GM23338 (cell line): ENCODE data around the gene USP5. TPM values are rescaled to one million over a fixed set of nuclear protein-coding genes. Genes with fewer than 3 reads are reported as not detected.

ENCODE experiments used
- ATAC-seq: fragments of 200-7000 bp; cut with Tn5 transposase; 3 replicates; pipeline ENCODE4 v1.9.1; 2020
- DNase-seq: peaks from one replicate; pipeline ENCODE4 v3.0.0-alpha.2; 2015; ENCODE audit warnings: low spot score
- H2AFZ ChIP-seq: fragments of 200-600 bp; sonication (generic); 2 replicates; pipeline ENCODE4 v1.8.0; 2016; ENCODE audit warnings: antibody characterized with exemption, mild to moderate bottlenecking, moderate library complexity
- H3F3A ChIP-seq: fragments of 200-600 bp; sonication (generic); replicated peaks from 2 replicates; pipeline ENCODE4 v1.8.0; 2017; ENCODE audit warnings: antibody characterized with exemption, mixed run types, low read depth
- H3K27ac ChIP-seq: fragments of 200-600 bp; sonication (generic); 2 replicates; pipeline ENCODE4 v1.6.1; 2016; ENCODE audit warnings: low read depth
- H3K27me3 ChIP-seq: fragments of 200-600 bp; sonication (generic); 2 replicates; pipeline ENCODE4 v1.8.0; 2016; ENCODE audit warnings: mild to moderate bottlenecking, mixed run types, moderate library complexity; ENCODE audit not compliant: insufficient read depth
- H3K36me3 ChIP-seq: fragments of 200-600 bp; sonication (generic); 2 replicates; pipeline ENCODE4 v1.8.0; 2016; ENCODE audit warnings: mild to moderate bottlenecking; ENCODE audit not compliant: insufficient read depth
- H3K4me1 ChIP-seq: fragments of 200-600 bp; sonication (generic); 2 replicates; pipeline ENCODE4 v1.8.0; 2016; ENCODE audit warnings: mild to moderate bottlenecking, moderate library complexity; ENCODE audit not compliant: insufficient read depth
- H3K4me2 ChIP-seq: fragments of 200-600 bp; sonication (generic); 2 replicates; pipeline ENCODE4 v1.7.1; 2017; ENCODE audit warnings: mixed run types
- H3K4me3 ChIP-seq: fragments of 200-600 bp; sonication (generic); 2 replicates; pipeline ENCODE4 v1.6.1; 2016; ENCODE audit warnings: mixed run types
- H3K79me2 ChIP-seq: fragments of 200-600 bp; sonication (generic); replicated peaks from 2 replicates; pipeline ENCODE4 v1.8.0; 2017; ENCODE audit warnings: mild to moderate bottlenecking; ENCODE audit not compliant: insufficient read depth
- H3K9me2 ChIP-seq: fragments of 200-600 bp; sonication (generic); 2 replicates; pipeline ENCODE4 v1.8.0; 2017; ENCODE audit not compliant: insufficient read depth
- H4K20me1 ChIP-seq: fragments of 200-600 bp; sonication (generic); replicated peaks from 2 replicates; pipeline ENCODE4 v1.8.0; 2017; ENCODE audit warnings: mild to moderate bottlenecking; ENCODE audit not compliant: insufficient read depth
- H3K27ac Mint-ChIP-seq: 2 replicates; pipeline ENCODE4 v1.8.0; 2020; ENCODE audit warnings: inconsistent platforms, mild to moderate bottlenecking, moderate library complexity, mixed read lengths
- H3K27me3 Mint-ChIP-seq: 3 replicates; pipeline ENCODE4 v1.8.0; 2022; ENCODE audit warnings: low read depth, mild to moderate bottlenecking, moderate library complexity, mixed read lengths, inconsistent platforms; ENCODE audit not compliant: insufficient read depth, poor library complexity
- H3K36me3 Mint-ChIP-seq: 3 replicates; pipeline ENCODE4 v1.8.0; 2021; ENCODE audit warnings: low read depth, mild to moderate bottlenecking, inconsistent platforms, moderate library complexity, mixed read lengths
- H3K4me1 Mint-ChIP-seq: 3 replicates; pipeline ENCODE4 v1.8.0; 2020; ENCODE audit warnings: mild to moderate bottlenecking, inconsistent platforms, mixed read lengths
- H3K4me3 Mint-ChIP-seq: 3 replicates; pipeline ENCODE4 v1.8.0; 2021; ENCODE audit warnings: moderate library complexity, mild to moderate bottlenecking, inconsistent platforms, mixed read lengths
- H3K9me3 Mint-ChIP-seq: 3 replicates; pipeline ENCODE4 v1.8.0; 2020; ENCODE audit warnings: moderate library complexity, mild to moderate bottlenecking, inconsistent platforms, mixed read lengths
- CREB1 ChIP-seq: fragments of 250-450 bp; sonication (Bioruptor Pico); IDR thresholded peaks from 2 replicates; pipeline ENCODE4 v1.5.0; 2020; ENCODE audit warnings: low read depth, mild to moderate bottlenecking, moderate library complexity
- EZH2 ChIP-seq: fragments of 200-600 bp; sonication (generic); IDR thresholded peaks from one replicate; pipeline ENCODE4 v1.8.0; 2017; ENCODE audit warnings: antibody characterized with exemption, mild to moderate bottlenecking, low read depth; ENCODE audit not compliant: unreplicated experiment
- EZH2phosphoT487 ChIP-seq: fragments of 200-600 bp; sonication (generic); IDR thresholded peaks from one replicate; pipeline ENCODE4 v1.8.1; 2018; ENCODE audit warnings: antibody characterized with exemption; ENCODE audit not compliant: unreplicated experiment
- JUNB ChIP-seq: IDR thresholded peaks from one replicate; pipeline ENCODE4 v1.6.1; 2016; ENCODE audit warnings: antibody characterized with exemption; ENCODE audit not compliant: unreplicated experiment
- NANOG ChIP-seq: IDR thresholded peaks from 2 replicates; pipeline ENCODE4 v1.6.1; 2016; ENCODE audit warnings: antibody characterized with exemption, borderline replicate concordance
- POLR2AphosphoS5 ChIP-seq: IDR thresholded peaks from 2 replicates; pipeline ENCODE4 v1.6.1; 2016; ENCODE audit warnings: antibody characterized with exemption, low read depth
- STAT1 ChIP-seq: IDR thresholded peaks from one replicate; pipeline ENCODE4 v1.6.1; 2016; ENCODE audit warnings: antibody characterized with exemption; ENCODE audit not compliant: unreplicated experiment
- ZNF114 ChIP-seq: fragments of 250-450 bp; sonication (Bioruptor Pico); IDR thresholded peaks from 2 replicates; pipeline ENCODE4 v1.5.0; 2020; ENCODE audit warnings: mild to moderate bottlenecking, moderate library complexity
- ZNF331 ChIP-seq: fragments of 250-450 bp; sonication (Bioruptor Pico); IDR thresholded peaks from 2 replicates; pipeline ENCODE4 v1.5.0; 2020; ENCODE audit warnings: low read depth, mild to moderate bottlenecking, moderate library complexity
- ZNF462 ChIP-seq: fragments of 250-450 bp; sonication (Bioruptor Pico); IDR thresholded peaks from 2 replicates; pipeline ENCODE4 v1.5.0; 2020; ENCODE audit warnings: mild to moderate bottlenecking, moderate library complexity
- polyA plus RNA-seq: library from polyadenylated mRNA; unstranded; fragments of >200 nt; fragmentation: Nextera tagmentation; extraction: Ambion mirVana; gene quantifications from 2 replicates; pipeline ENCODE4 v1.2.1, GENCODE V29; 2016
- total RNA-seq: library from RNA; depleted of rRNA; stranded (reverse); fragments of >200 nt; shearing (Covaris generic); gene quantifications from 2 replicates; pipeline ENCODE4 v1.2.3, GENCODE V29; 2014
- TF ChIP-seq, protein P1 (sequence below): IDR thresholded peaks from one replicate; pipeline ENCODE4 v1.6.1; 2018; ENCODE audit warnings: antibody characterized with exemption; ENCODE audit not compliant: unreplicated experiment
- TF ChIP-seq, protein P2 (sequence below), 2 experiments: fragments of 200-600 bp in 1 of 2; sonication (generic) in 1 of 2; conservative IDR thresholded peaks; 2 replicates each; pipeline versions ENCODE4 v1.5.1 to v1.6.1; 2016 to 2017; ENCODE audit warnings: antibody characterized with exemption in 2 of 2, low read depth in 2 of 2, mild to moderate bottlenecking in 2 of 2, moderate library complexity in 1 of 2
- TF ChIP-seq, protein P3 (sequence below): IDR thresholded peaks from 2 replicates; pipeline ENCODE4 v1.6.1; 2016; ENCODE audit warnings: antibody characterized with exemption

USP5 gene
- total and polyA plus RNA-seq, 2 experiments from 2014 or later: 35.1 to 109 TPM

DNA sequence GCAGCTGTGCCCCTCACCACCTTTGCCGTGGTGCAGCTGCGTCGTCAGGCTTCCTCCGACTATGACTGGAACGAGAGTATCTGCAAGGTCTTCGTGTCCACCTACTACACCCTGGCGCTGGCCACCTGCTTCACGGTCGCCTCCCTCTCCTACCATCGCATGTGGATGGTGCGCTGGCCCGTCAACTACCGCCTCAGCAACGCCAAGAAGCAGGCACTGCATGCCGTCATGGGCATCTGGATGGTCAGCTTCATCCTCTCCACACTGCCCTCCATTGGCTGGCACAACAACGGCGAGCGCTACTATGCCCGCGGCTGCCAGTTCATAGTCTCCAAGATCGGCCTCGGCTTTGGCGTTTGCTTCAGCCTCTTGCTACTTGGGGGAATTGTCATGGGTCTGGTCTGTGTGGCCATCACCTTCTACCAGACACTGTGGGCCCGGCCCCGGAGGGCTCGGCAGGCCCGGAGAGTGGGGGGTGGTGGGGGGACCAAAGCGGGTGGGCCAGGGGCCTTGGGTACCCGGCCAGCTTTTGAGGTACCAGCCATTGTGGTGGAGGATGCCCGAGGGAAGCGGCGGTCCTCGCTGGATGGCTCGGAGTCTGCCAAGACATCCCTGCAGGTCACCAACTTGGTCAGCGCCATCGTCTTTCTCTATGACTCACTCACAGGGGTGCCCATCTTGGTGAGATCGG lies 27.7 kb upstream of the USP5 start:
- no peaks in the 10 kb centered on the region for H3K79me2 ChIP-seq
- TF ChIP-seq ZNF331: no peak
- no peak for TF ChIP-seq EZH2
- TF ChIP-seq, protein P1, sequence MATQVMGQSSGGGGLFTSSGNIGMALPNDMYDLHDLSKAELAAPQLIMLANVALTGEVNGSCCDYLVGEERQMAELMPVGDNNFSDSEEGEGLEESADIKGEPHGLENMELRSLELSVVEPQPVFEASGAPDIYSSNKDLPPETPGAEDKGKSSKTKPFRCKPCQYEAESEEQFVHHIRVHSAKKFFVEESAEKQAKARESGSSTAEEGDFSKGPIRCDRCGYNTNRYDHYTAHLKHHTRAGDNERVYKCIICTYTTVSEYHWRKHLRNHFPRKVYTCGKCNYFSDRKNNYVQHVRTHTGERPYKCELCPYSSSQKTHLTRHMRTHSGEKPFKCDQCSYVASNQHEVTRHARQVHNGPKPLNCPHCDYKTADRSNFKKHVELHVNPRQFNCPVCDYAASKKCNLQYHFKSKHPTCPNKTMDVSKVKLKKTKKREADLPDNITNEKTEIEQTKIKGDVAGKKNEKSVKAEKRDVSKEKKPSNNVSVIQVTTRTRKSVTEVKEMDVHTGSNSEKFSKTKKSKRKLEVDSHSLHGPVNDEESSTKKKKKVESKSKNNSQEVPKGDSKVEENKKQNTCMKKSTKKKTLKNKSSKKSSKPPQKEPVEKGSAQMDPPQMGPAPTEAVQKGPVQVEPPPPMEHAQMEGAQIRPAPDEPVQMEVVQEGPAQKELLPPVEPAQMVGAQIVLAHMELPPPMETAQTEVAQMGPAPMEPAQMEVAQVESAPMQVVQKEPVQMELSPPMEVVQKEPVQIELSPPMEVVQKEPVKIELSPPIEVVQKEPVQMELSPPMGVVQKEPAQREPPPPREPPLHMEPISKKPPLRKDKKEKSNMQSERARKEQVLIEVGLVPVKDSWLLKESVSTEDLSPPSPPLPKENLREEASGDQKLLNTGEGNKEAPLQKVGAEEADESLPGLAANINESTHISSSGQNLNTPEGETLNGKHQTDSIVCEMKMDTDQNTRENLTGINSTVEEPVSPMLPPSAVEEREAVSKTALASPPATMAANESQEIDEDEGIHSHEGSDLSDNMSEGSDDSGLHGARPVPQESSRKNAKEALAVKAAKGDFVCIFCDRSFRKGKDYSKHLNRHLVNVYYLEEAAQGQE: no peak
- no peak for TF ChIP-seq STAT1
- TF ChIP-seq, protein P2, sequence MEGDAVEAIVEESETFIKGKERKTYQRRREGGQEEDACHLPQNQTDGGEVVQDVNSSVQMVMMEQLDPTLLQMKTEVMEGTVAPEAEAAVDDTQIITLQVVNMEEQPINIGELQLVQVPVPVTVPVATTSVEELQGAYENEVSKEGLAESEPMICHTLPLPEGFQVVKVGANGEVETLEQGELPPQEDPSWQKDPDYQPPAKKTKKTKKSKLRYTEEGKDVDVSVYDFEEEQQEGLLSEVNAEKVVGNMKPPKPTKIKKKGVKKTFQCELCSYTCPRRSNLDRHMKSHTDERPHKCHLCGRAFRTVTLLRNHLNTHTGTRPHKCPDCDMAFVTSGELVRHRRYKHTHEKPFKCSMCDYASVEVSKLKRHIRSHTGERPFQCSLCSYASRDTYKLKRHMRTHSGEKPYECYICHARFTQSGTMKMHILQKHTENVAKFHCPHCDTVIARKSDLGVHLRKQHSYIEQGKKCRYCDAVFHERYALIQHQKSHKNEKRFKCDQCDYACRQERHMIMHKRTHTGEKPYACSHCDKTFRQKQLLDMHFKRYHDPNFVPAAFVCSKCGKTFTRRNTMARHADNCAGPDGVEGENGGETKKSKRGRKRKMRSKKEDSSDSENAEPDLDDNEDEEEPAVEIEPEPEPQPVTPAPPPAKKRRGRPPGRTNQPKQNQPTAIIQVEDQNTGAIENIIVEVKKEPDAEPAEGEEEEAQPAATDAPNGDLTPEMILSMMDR (conservative IDR thresholded peaks at IDR 0.05; ENCODE audit: low read depth in 2 of 2): no peak; a peak in 1 of 4 replicates
- no peak for TF ChIP-seq CREB1 (CRISPR knock-in tag)
- TF ChIP-seq ZNF462 (CRISPR knock-in tag): no peak
- TF ChIP-seq ZNF114 (CRISPR knock-in tag): no peak
- TF ChIP-seq JUNB: no peak
- TF ChIP-seq EZH2phosphoT487: no peak
- TF ChIP-seq NANOG: no peak
- TF ChIP-seq POLR2AphosphoS5: no peak
- TF ChIP-seq, protein P3, sequence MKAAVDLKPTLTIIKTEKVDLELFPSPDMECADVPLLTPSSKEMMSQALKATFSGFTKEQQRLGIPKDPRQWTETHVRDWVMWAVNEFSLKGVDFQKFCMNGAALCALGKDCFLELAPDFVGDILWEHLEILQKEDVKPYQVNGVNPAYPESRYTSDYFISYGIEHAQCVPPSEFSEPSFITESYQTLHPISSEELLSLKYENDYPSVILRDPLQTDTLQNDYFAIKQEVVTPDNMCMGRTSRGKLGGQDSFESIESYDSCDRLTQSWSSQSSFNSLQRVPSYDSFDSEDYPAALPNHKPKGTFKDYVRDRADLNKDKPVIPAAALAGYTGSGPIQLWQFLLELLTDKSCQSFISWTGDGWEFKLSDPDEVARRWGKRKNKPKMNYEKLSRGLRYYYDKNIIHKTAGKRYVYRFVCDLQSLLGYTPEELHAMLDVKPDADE: no peak
- Mint-ChIP-seq H3K4me3 (no peak overlapping the region; the same call in 2 of the 3 replicates), H3K9me3 (no peaks in the 10 kb centered on the region), H3K4me1 (peaks cover 65% of the 10 kb centered on the region), H3K36me3 (peaks cover 7% of the 10 kb centered on the region; the same call in 2 of the 3 replicates), H3K27me3 (peaks cover 35% of the 10 kb centered on the region), H3K27ac (no peak overlapping the region)
- H3K4me2 ChIP-seq: no peak overlapping the region
- H3K36me3 ChIP-seq: no peaks in the 10 kb centered on the region
- H3K27me3 ChIP-seq: peaks cover 57% of the 10 kb centered on the region
- no peaks in the 10 kb centered on the region for H3K9me2 ChIP-seq
- H3K4me3 ChIP-seq: no peak overlapping the region
- no peak overlapping the region for H2AFZ ChIP-seq
- H3F3A ChIP-seq: peaks cover 21% of the 10 kb centered on the region
- no peak overlapping the region for H3K27ac ChIP-seq
- DNase-seq: no peak
- peaks cover 49% of the 10 kb centered on the region for H3K4me1 ChIP-seq
- no peaks in the 10 kb centered on the region for H4K20me1 ChIP-seq
- ATAC-seq: no peak
